HUES64 (cell line): ENCODE measurements around the gene IFNK.
A peak's percentile ranks its signal among the peaks of the same experiment; 100 is the strongest.

Experiments
- H3K27ac ChIP-seq: 2 replicates; pipeline ENCODE4 v1.7.0; 2013; ENCODE audit warnings: low read depth, low read length, inconsistent platforms
- H3K27me3 ChIP-seq: 2 replicates; pipeline ENCODE4 v1.6.1; 2013; ENCODE audit warnings: mild to moderate bottlenecking, low read length; ENCODE audit not compliant: insufficient read depth
- H3K36me3 ChIP-seq: 2 replicates; pipeline ENCODE4 v1.6.1; 2013; ENCODE audit warnings: mild to moderate bottlenecking, low read length; ENCODE audit not compliant: insufficient read depth
- H3K4me1 ChIP-seq: 2 replicates; pipeline ENCODE4 v1.6.1; 2013; ENCODE audit warnings: mild to moderate bottlenecking, low read length, moderate library complexity; ENCODE audit not compliant: insufficient read depth
- H3K4me3 ChIP-seq: 2 replicates; pipeline ENCODE4 v1.5.1; 2013; ENCODE audit warnings: mild to moderate bottlenecking, low read length, moderate library complexity
- H3K9ac ChIP-seq: 2 replicates; pipeline ENCODE4 v1.6.1; 2013; ENCODE audit warnings: mild to moderate bottlenecking, low read depth, low read length
- H3K9me3 ChIP-seq: 2 replicates; pipeline ENCODE4 v1.6.1; 2013; ENCODE audit warnings: low read depth, low read length; ENCODE audit not compliant: insufficient read depth
- WGBS: fragments of 150-250, 120-280 bp; methylation state at CpG from one replicate; pipeline ENCODE4 v1.1.7; 2013; ENCODE audit warnings: missing lambda C conversion rate; 5-methylcytosine and 5-hydroxymethylcytosine counted together

IFNK gene

GRCh38 chr9:27510780-27511179 lies 13.3 kb upstream of the IFNK start:
- no peaks in the 10 kb centered on the region for H3K9me3 ChIP-seq
- no peak overlapping the region for H3K4me3 ChIP-seq
- no peaks in the 10 kb centered on the region for H3K36me3 ChIP-seq
- WGBS: 89% methylated on average over 2 of the region's 2 CpGs
- H3K9ac ChIP-seq: no peak overlapping the region
- no peaks in the 10 kb centered on the region for H3K4me1 ChIP-seq
- H3K27me3 ChIP-seq: no peaks in the 10 kb centered on the region
- no peak overlapping the region for H3K27ac ChIP-seq

GRCh38 chr9:27511771-27512170 lies 12.3 kb upstream of the IFNK start:
- no peak overlapping the region for H3K27ac ChIP-seq
- no peaks in the 10 kb centered on the region for H3K9me3 ChIP-seq
- no peaks in the 10 kb centered on the region for H3K27me3 ChIP-seq
- H3K4me1 ChIP-seq: no peaks in the 10 kb centered on the region
- WGBS: 93% methylated on average over 2 of the region's 2 CpGs
- H3K9ac ChIP-seq: no peak overlapping the region
- H3K4me3 ChIP-seq: no peak overlapping the region
- no peaks in the 10 kb centered on the region for H3K36me3 ChIP-seq

- H3K36me3 ChIP-seq: no peaks in the 10 kb centered on the region
- 96% methylated on average over 2 of the region's 2 CpGs for WGBS
- H3K4me3 ChIP-seq: no peak overlapping the region
- 0 out of 2 replicates have a peak, but pooled peaks cover 4% of the 10 kb centered on the region for H3K4me1 ChIP-seq
- no peak overlapping the region for H3K9ac ChIP-seq
- no peaks in the 10 kb centered on the region for H3K9me3 ChIP-seq
- H3K27me3 ChIP-seq: no peaks in the 10 kb centered on the region
- no peak overlapping the region for H3K27ac ChIP-seq
Observed at GRCh38 chr9:27514551-27514950, 9.5 kb upstream of the IFNK start.

GRCh38 chr9:27518006-27518405 lies 6.1 kb upstream of the IFNK start:
- Histone ChIP-seq H3K9ac (no peak overlapping the region), H3K4me3 (no peak overlapping the region), H3K4me1 (peaks cover 11% of the 10 kb centered on the region; the same call in 1 of the 2 replicates), H3K9me3 (no peaks in the 10 kb centered on the region), H3K27ac (no peak overlapping the region), H3K27me3 (no peaks in the 10 kb centered on the region), H3K36me3 (no peaks in the 10 kb centered on the region)
- WGBS: 100% methylated on average over 2 of the region's 2 CpGs

GRCh38 chr9:27518809-27519208 lies 5.3 kb upstream of the IFNK start:
- 94% methylated on average over 4 of the region's 4 CpGs for WGBS
- no peak overlapping the region for H3K4me3 ChIP-seq
- H3K4me1 ChIP-seq: peaks cover 19% of the 10 kb centered on the region; the same call in 1 of the 2 replicates
- H3K27me3 ChIP-seq: no peaks in the 10 kb centered on the region
- no peak overlapping the region for H3K27ac ChIP-seq
- H3K9me3 ChIP-seq: no peaks in the 10 kb centered on the region
- no peak overlapping the region for H3K9ac ChIP-seq
- H3K36me3 ChIP-seq: no peaks in the 10 kb centered on the region

- Histone ChIP-seq H3K4me3 (no peak overlapping the region), H3K9me3 (no peaks in the 10 kb centered on the region), H3K9ac (no peak overlapping the region), H3K27me3 (no peaks in the 10 kb centered on the region), H3K36me3 (no peaks in the 10 kb centered on the region), H3K27ac (no peak overlapping the region), H3K4me1 (peaks cover 19% of the 10 kb centered on the region; the same call in 1 of the 2 replicates)
- WGBS: 90% methylated on average over 10 of the region's 10 CpGs
Observed at GRCh38 chr9:27519466-27520465, 4.3 kb upstream of the IFNK start.

- Histone ChIP-seq H3K4me1 (peaks cover 24% of the 10 kb centered on the region), H3K9me3 (no peaks in the 10 kb centered on the region), H3K9ac (no peak overlapping the region), H3K4me3 (no peak overlapping the region), H3K36me3 (no peaks in the 10 kb centered on the region), H3K27ac (no peak overlapping the region), H3K27me3 (no peaks in the 10 kb centered on the region)
- 88% methylated on average over 3 of the region's 4 CpGs for WGBS
Observed at GRCh38 chr9:27520986-27521385, 3.1 kb upstream of the IFNK start.

GRCh38 chr9:27523141-27523540 lies 949 bp upstream of the IFNK start:
- Histone ChIP-seq H3K27ac (no peak overlapping the region; the same call in 1 of the 2 replicates), H3K27me3 (peaks cover 5% of the 10 kb centered on the region), H3K4me1 (peaks cover 37% of the 10 kb centered on the region), H3K4me3 (no peak overlapping the region), H3K9ac (no peak overlapping the region), H3K36me3 (no peaks in the 10 kb centered on the region), H3K9me3 (no peaks in the 10 kb centered on the region)

GRCh38 chr9:27527702-27528075 lies 3.6 kb downstream of the IFNK start:
- H3K9ac ChIP-seq: peak overlapping the region; percentile 87
- WGBS: 25% methylated on average over 8 of the region's 8 CpGs
- no peaks in the 10 kb centered on the region for H3K36me3 ChIP-seq
- H3K4me3 ChIP-seq: peak overlapping the region; percentile 84
- no peak overlapping the region for H3K27ac ChIP-seq
- no peaks in the 10 kb centered on the region for H3K9me3 ChIP-seq
- peaks cover 39% of the 10 kb centered on the region for H3K4me1 ChIP-seq
- H3K27me3 ChIP-seq: peaks cover 5% of the 10 kb centered on the region

- Histone ChIP-seq H3K9me3 (no peaks in the 10 kb centered on the region), H3K27me3 (peaks cover 5% of the 10 kb centered on the region), H3K4me1 (peaks cover 34% of the 10 kb centered on the region), H3K27ac (peak overlapping the region; percentile 69), H3K36me3 (no peaks in the 10 kb centered on the region), H3K9ac (peak overlapping the region; percentile 87), H3K4me3 (peak overlapping the region; percentile 84)
- WGBS: under 1% methylated on average over 44 of the region's 44 CpGs
Observed at GRCh38 chr9:27528076-27528885, 4.2 kb downstream of the IFNK start.

- Histone ChIP-seq H3K27ac (peak overlapping the region; percentile 69), H3K36me3 (no peaks in the 10 kb centered on the region), H3K27me3 (peaks cover 5% of the 10 kb centered on the region), H3K9ac (peak overlapping the region; percentile 87), H3K4me3 (peak overlapping the region; percentile 84), H3K4me1 (peaks cover 29% of the 10 kb centered on the region), H3K9me3 (no peaks in the 10 kb centered on the region)
- WGBS: under 1% methylated on average over 25 of the region's 25 CpGs
Observed at GRCh38 chr9:27528886-27529315, 4.8 kb downstream of the IFNK start.
